ENCODE measurements around the gene ING3. TPM values are rescaled to one million over a fixed set of nuclear protein-coding genes. Genes with fewer than 3 reads are reported as not detected.

ING3 gene
- total RNA-seq, 1 experiment from 2014 or later = 23.1 TPM

GRCh38 chr7:120925392-120925791, 25.2 kb upstream of the ING3 start:
- no peak overlapping the region for H3K4me3 Mint-ChIP-seq
- Histone ChIP-seq H3K23ac (ENCODE audit: insufficient read length, low read depth, low read length) (no peak overlapping the region), H3K56ac (ENCODE audit: insufficient read length, low read depth, low read length) (no peak overlapping the region), H3K79me1 (ENCODE audit: insufficient read depth, low read depth, low read length, poor library complexity, severe bottlenecking) (no peaks in the 10 kb centered on the region), H2BK12ac (ENCODE audit: insufficient read length, low read depth, low read length) (no peak overlapping the region), H2BK5ac (ENCODE audit: insufficient read length, low read length) (no peak overlapping the region), H2BK15ac (ENCODE audit: low read depth, low read length) (no peak overlapping the region), H3K27me3 (ENCODE audit: insufficient read depth, low read length) (no peaks in the 10 kb centered on the region), H3K9ac (ENCODE audit: extremely low read depth, insufficient read length, low read length) (no peak overlapping the region), H4K91ac (ENCODE audit: insufficient read length, low read depth, low read length) (no peak overlapping the region), H2AK5ac (ENCODE audit: insufficient read length, low read length) (no peak overlapping the region), H3K27ac (ENCODE audit: insufficient read length, low read depth, low read length) (no peak overlapping the region), H4K8ac (replicated peaks; ENCODE audit: insufficient read length, low read depth, low read length) (no peak overlapping the region), H3K18ac (ENCODE audit: insufficient read length, low read depth, low read length) (no peak overlapping the region), H3T11ph (ENCODE audit: low read length) (no peak overlapping the region), H3K14ac (ENCODE audit: insufficient read depth, low read length) (no peak overlapping the region), H2BK20ac (ENCODE audit: low read depth, low read length, poor library complexity, severe bottlenecking) (no peak overlapping the region), H3K4ac (ENCODE audit: low read depth, low read length) (no peak overlapping the region), H3K79me2 (ENCODE audit: insufficient read depth, low read length) (no peaks in the 10 kb centered on the region), H4K20me1 (ENCODE audit: control insufficient read depth, insufficient read depth, insufficient read length) (no peaks in the 10 kb centered on the region), H3K4me1 (ENCODE audit: insufficient read depth, low read length) (peaks cover 6% of the 10 kb centered on the region; the same call in 1 of the 2 replicates), H3K23me2 (ENCODE audit: insufficient read length, low read depth, low read length, poor library complexity, severe bottlenecking) (no peaks in the 10 kb centered on the region), H2BK120ac (ENCODE audit: low read depth, low read length, poor library complexity, severe bottlenecking) (no peak overlapping the region), H3K4me2 (ENCODE audit: insufficient read depth, insufficient read length, low read length) (no peak overlapping the region), H3K9me3 (ENCODE audit: control insufficient read depth, low read depth, low read length) (no peaks in the 10 kb centered on the region), H2AFZ (ENCODE audit: low read length) (no peak overlapping the region), H4K5ac (ENCODE audit: insufficient read length, low read depth, low read length) (no peak overlapping the region)
- H3K9me3 Mint-ChIP-seq = no peaks in the 10 kb centered on the region
- peaks cover 26 to 30% of the 10 kb centered on the region in 2 experiments for H3K4me1 Mint-ChIP-seq
- WGBS (ENCODE audit: extremely low coverage, insufficient read length, low lambda C conversion rate) = no CpG with 5 or more reads among the region's 5 CpGs
- no peaks in the 10 kb centered on the region for H3K36me3 Mint-ChIP-seq (ENCODE audit: insufficient read depth in 1 of 3, low read depth in 3 of 3)
- no peak for TF ChIP-seq CTCF (conservative IDR thresholded peaks at IDR 0.05)
- H3K27ac Mint-ChIP-seq = no peak overlapping the region
- DNase-seq = no peak
- no peaks in the 10 kb centered on the region for H3K27me3 Mint-ChIP-seq (ENCODE audit: low read depth)
